Measurements from ENCODE around the gene FCSK. TPM values are rescaled to one million over a fixed set of nuclear protein-coding genes. Genes with fewer than 3 reads are reported as not detected.

FCSK gene
- total RNA-seq, 3 donors from 2014 or later = 30.1 to 47.4 (median 33.0) TPM

DNA sequence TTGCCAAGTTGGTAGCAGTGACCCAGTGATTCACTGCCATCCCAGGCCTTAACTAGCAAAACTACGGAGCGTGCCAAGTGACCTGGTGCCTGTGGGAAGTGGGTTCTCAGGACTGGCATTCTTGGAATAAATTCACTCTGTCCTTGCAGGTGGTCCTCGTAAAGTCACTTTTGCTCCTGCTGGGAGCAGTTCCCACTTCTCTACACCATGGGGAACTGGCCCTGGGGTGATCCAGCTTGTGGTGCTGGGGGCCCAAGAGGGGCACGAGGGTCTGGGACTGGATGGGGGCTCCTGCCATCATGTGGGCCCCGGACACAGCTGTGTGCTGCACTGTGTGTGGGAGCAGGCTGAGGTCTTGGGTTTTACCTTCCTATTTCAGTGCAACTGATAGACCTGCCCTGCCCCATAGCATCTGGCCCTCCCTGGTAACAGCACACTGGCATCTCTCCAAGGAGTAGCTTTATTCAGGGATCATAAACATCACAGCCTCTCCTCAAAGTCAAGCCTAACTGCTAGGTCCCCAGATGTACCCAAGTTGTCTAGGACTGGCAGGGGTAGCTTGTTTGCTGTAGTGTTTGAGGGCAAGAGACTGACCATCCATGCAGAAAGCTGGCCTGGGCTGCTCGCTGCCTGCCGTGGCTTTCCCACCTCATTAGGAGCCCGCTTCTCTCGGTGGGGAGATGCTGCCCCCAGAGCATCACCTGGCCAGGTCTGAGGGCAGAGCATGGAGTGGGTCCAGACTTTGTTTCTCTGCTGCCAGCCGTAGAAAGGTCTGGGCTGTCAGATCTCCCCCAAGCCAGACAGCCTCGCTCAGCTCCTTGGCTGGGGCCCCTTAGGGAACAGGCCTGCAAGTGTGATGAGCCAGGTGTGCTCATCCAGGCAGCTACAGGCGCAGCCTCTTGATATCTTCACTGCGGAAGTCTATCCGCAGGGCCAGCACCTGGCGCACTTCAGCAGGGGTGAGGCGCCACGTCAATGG, 26.0 kb downstream of the FCSK start:
- Histone ChIP-seq H3K9me3 (no peaks in the 10 kb centered on the region), H3K4me3 (no peak overlapping the region), H3K4me1 (ENCODE audit: low read depth) (no peaks in the 10 kb centered on the region), H3K36me3 (ENCODE audit: low read depth) (peaks cover under 1% of the 10 kb centered on the region)
- TF ChIP-seq, protein P1, sequence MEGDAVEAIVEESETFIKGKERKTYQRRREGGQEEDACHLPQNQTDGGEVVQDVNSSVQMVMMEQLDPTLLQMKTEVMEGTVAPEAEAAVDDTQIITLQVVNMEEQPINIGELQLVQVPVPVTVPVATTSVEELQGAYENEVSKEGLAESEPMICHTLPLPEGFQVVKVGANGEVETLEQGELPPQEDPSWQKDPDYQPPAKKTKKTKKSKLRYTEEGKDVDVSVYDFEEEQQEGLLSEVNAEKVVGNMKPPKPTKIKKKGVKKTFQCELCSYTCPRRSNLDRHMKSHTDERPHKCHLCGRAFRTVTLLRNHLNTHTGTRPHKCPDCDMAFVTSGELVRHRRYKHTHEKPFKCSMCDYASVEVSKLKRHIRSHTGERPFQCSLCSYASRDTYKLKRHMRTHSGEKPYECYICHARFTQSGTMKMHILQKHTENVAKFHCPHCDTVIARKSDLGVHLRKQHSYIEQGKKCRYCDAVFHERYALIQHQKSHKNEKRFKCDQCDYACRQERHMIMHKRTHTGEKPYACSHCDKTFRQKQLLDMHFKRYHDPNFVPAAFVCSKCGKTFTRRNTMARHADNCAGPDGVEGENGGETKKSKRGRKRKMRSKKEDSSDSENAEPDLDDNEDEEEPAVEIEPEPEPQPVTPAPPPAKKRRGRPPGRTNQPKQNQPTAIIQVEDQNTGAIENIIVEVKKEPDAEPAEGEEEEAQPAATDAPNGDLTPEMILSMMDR (IDR thresholded peaks at IDR 0.05) = no peak
- peak in 2 of 3 donors; percentile 29 to 55 for DNase-seq
- ATAC-seq = peak; percentile 64
- intact Hi-C loops (cut with DNase I, micrococcal nuclease) = no loop called here

DNA sequence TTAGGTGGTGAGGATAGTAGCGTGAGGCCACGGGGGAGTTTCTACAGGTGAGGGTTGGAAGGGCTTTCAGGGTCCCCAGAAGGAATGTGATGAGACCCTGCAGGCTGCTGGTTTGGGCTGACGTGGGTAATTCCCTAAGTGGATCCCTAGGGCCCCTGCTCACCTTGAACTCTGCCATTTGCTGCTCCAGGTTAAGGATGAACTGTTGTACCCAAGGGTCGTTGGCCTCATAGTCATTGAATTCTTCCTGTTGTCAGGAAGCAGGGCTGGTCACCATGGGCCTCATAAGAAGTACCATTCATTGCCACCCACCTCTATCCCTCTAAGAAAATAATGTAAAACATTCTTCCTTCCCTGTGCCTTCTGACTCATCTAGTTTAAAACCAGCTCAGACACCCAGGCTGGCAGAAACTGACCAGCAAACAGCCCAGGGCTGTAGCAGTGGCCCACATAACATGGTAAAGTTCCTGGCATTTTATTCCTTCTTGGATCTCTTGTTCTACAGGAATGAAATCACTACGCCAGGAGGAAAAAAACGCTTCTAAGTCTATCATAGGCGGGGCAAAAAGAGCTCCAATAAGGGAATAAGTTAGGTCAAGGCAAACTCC, 27.6 kb downstream of the FCSK start:
- Histone ChIP-seq H3K9me3 (no peaks in the 10 kb centered on the region), H3K4me1 (ENCODE audit: low read depth) (no peaks in the 10 kb centered on the region), H3K4me3 (no peak overlapping the region), H3K36me3 (ENCODE audit: low read depth) (no peaks in the 10 kb centered on the region)
- ATAC-seq (no peak), DNase-seq (no peak)
- TF ChIP-seq, protein P1 (IDR thresholded peaks at IDR 0.05) = no peak
- intact Hi-C loops (cut with DNase I, micrococcal nuclease) = no loop called here

DNA sequence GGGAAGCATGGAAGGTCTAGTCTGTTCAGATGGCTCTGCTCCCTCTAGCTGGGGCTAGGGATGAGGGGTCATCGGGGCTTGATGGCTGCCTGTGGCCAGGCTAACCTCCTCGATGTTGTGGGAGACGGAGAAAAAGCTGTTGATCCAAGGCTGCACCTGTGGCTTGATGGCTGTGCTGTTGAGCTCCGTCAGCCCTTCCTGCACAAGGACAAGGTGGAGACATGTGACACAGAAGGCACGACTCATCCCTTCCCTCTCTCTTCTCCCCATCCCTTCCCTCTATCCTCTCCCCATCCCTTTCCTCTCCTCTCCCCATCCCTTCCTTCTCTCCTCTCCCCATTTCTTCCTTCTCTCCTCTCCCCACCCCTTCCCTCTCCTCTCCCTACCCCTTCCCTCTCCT, 28.2 kb downstream of the FCSK start:
- DNase-seq (no peak), ATAC-seq (no peak)
- no peaks in the 10 kb centered on the region for H3K9me3 ChIP-seq
- intact Hi-C loops (cut with DNase I, micrococcal nuclease) = no loop called here
- TF ChIP-seq, protein P1 (IDR thresholded peaks at IDR 0.05) = no peak
- H3K4me3 ChIP-seq = no peak overlapping the region
- no peaks in the 10 kb centered on the region for H3K4me1 ChIP-seq (ENCODE audit: low read depth)
- no peaks in the 10 kb centered on the region for H3K36me3 ChIP-seq (ENCODE audit: low read depth)

DNA sequence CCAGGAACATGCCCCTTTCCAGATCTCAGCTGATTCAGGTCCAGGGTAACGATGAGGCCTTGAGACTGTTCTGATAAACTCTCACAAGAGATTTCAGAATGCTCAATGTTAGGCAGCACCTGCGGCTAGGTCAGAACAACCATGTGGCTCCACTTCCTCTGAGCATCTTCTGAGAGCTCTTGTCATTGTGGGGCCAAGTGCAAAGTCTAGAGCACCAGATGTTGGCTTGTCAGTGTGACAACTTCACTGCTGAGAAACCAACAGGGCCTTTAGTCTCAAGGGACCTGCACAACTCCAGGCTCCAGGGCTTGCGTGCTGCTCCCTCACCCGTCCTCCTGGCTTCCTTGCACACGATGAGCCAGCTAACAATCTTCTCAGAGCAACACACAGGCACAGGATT, 29.0 kb downstream of the FCSK start:
- Histone ChIP-seq H3K4me3 (no peak overlapping the region), H3K36me3 (ENCODE audit: low read depth) (no peaks in the 10 kb centered on the region), H3K4me1 (ENCODE audit: low read depth) (no peaks in the 10 kb centered on the region), H3K9me3 (no peaks in the 10 kb centered on the region)
- intact Hi-C loops (cut with DNase I, micrococcal nuclease) = no loop called here
- TF ChIP-seq, protein P1 (IDR thresholded peaks at IDR 0.05) = no peak
- DNase-seq (no peak), ATAC-seq (no peak)

DNA sequence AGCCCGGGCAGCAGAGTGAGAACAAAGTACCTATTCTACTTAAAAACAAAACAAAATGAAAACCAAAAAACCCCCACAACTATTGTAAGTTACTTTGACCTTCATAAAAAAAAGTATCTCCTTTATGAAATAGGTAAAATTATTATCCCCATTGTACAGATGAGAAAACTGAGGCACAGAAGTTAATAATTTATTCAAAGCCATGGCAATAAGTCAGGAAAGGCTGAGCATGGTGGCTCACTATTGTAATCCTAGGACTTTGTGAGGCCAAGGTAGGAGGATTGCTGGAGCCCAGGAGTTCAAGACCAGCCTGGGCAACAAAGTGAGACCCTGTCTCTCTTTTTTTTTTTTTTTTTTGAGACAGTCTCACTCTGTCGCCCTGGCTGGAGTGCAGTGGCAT, 30.5 kb downstream of the FCSK start:
- H3K9me3 ChIP-seq = no peaks in the 10 kb centered on the region
- no peaks in the 10 kb centered on the region for H3K4me1 ChIP-seq (ENCODE audit: low read depth)
- intact Hi-C loops (cut with DNase I, micrococcal nuclease) = no loop called here
- DNase-seq = no peak
- TF ChIP-seq, protein P1 (IDR thresholded peaks at IDR 0.05) = no peak
- no peaks in the 10 kb centered on the region for H3K36me3 ChIP-seq (ENCODE audit: low read depth)
- no peak for ATAC-seq
- H3K4me3 ChIP-seq = no peak overlapping the region
